ENCODE measurements around the gene PAK1.

DNA sequence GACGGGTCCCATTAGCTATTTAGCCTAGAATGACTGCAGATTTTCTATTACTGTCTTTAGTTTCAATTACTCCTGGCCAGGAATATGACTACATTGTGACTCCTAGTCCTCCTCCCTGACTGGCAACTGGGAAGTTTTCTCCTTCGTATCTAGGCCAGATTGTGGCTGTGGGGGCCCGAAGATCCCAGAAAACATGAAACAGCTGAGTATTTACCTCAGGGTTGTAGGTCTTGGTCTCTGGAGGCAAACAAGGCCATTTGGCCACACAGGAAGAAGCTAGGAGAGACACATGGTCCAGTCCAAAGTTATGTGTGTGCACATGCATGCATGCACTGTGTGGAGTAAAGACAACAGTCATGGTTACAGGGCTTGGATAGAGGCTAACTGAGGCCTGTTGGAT is 162.2 kb downstream of the PAK1 start:
- TF ChIP-seq, protein P1, sequence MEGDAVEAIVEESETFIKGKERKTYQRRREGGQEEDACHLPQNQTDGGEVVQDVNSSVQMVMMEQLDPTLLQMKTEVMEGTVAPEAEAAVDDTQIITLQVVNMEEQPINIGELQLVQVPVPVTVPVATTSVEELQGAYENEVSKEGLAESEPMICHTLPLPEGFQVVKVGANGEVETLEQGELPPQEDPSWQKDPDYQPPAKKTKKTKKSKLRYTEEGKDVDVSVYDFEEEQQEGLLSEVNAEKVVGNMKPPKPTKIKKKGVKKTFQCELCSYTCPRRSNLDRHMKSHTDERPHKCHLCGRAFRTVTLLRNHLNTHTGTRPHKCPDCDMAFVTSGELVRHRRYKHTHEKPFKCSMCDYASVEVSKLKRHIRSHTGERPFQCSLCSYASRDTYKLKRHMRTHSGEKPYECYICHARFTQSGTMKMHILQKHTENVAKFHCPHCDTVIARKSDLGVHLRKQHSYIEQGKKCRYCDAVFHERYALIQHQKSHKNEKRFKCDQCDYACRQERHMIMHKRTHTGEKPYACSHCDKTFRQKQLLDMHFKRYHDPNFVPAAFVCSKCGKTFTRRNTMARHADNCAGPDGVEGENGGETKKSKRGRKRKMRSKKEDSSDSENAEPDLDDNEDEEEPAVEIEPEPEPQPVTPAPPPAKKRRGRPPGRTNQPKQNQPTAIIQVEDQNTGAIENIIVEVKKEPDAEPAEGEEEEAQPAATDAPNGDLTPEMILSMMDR (IDR thresholded peaks at IDR 0.05; ENCODE audit: insufficient read depth, low read length): no peak
- no peak for TF ChIP-seq POLR2AphosphoS5 (IDR thresholded peaks at IDR 0.05; ENCODE audit: low read depth)
